Large intestine (tissue), 3 donors: ENCODE data around the gene TPCN2. TPM values are rescaled to one million over a fixed set of nuclear protein-coding genes. Genes with fewer than 3 reads are reported as not detected.

ENCODE experiments used
- DNase-seq, 2 donors: peaks; one replicate each; pipeline versions ENCODE4 v3.0.0 to v3.0.0-alpha.2; 2013
- H3K27ac ChIP-seq: one replicate; pipeline ENCODE4 v1.5.1; 2013; ENCODE audit warnings: low read length
- H3K27me3 ChIP-seq: 2 replicates; pipeline ENCODE4 v1.6.1; 2013; ENCODE audit warnings: low read length; ENCODE audit not compliant: control insufficient read depth, insufficient read depth
- H3K36me3 ChIP-seq: 2 replicates; pipeline ENCODE4 v1.6.1; 2013; ENCODE audit warnings: low read length; ENCODE audit not compliant: control insufficient read depth, insufficient read depth
- H3K4me1 ChIP-seq: one replicate; pipeline ENCODE4 v1.6.1; 2013; ENCODE audit warnings: low read length; ENCODE audit not compliant: control insufficient read depth, insufficient read depth
- H3K4me3 ChIP-seq: one replicate; pipeline ENCODE4 v1.5.1; 2013; ENCODE audit warnings: low read length
- H3K9me3 ChIP-seq: one replicate; pipeline ENCODE4 v1.6.1; 2013; ENCODE audit warnings: mild to moderate bottlenecking, low read depth, low read length, moderate library complexity; ENCODE audit not compliant: control insufficient read depth
- WGBS: methylation state at CpG from one replicate; pipeline ENCODE4 v1.1.5; 2013; ENCODE audit warnings: low lambda C conversion rate; ENCODE audit not compliant: insufficient coverage; 5-methylcytosine and 5-hydroxymethylcytosine counted together
- polyA plus RNA-seq: library from polyadenylated mRNA; unstranded; fragments of 120-200 nt; gene quantifications from one replicate; pipeline ENCODE4 v1.2.1, GENCODE V29; 2013

The TPCN2 gene
- polyA plus RNA-seq, 1 donor, result 31.0 TPM

DNA sequence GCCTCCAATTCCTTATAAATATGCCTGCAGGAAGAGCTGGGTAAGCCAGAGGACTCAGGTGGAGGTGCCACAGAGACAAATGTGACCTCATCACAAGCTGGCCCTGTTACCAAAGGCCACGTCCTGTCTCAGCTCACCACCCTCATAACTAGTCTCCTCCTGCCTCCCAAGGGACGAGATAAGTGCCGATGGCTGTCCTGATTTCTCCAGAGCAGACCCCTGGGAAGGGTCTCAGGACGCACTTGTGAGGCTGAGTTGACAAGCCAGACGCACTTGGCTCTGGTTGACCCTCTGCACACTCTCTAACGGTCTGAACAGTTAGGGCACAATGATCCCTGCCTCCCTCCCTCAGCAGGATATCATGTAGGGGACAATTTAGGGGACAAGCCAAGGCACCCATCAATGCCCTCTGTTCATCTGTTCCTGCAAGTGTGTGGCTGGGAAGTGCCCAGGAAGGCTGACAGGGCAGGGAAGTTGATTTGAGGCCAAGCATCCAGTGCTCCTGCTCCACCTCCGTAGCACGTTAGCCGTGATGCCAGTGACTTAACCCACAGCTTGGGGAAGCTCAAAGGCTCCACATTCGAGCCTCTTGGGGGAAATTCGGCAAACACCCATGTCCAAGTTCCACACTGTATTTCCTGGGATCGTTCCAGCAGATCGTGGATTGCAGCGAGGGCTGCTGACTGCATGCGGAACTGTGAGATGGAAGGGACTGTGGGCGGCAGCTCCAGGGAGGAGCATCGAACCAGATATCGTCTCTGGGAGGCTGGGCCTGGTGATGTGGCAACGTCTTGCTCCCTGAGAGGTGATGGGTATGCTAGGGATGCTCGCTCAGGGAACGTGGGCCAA, 109.8 kb downstream of the TPCN2 start:
- Histone ChIP-seq H3K27ac (no peak overlapping the region), H3K9me3 (no peaks in the 10 kb centered on the region), H3K27me3 (no peaks in the 10 kb centered on the region), H3K4me1 (peaks cover 13% of the 10 kb centered on the region), H3K36me3 (no peaks in the 10 kb centered on the region), H3K4me3 (no peak overlapping the region)
- WGBS, result no CpG with 5 or more reads among the region's 21 CpGs
- DNase-seq, result no peak

GRCh38 chr11:69159150-69159852, 110.6 kb downstream of the TPCN2 start:
- Histone ChIP-seq H3K4me3 (no peak overlapping the region), H3K27me3 (no peaks in the 10 kb centered on the region), H3K36me3 (no peaks in the 10 kb centered on the region), H3K9me3 (peaks cover 5% of the 10 kb centered on the region), H3K4me1 (peaks cover 13% of the 10 kb centered on the region), H3K27ac (no peak overlapping the region)
- no peak for DNase-seq
- WGBS, result no CpG with 5 or more reads among the region's 19 CpGs

DNA sequence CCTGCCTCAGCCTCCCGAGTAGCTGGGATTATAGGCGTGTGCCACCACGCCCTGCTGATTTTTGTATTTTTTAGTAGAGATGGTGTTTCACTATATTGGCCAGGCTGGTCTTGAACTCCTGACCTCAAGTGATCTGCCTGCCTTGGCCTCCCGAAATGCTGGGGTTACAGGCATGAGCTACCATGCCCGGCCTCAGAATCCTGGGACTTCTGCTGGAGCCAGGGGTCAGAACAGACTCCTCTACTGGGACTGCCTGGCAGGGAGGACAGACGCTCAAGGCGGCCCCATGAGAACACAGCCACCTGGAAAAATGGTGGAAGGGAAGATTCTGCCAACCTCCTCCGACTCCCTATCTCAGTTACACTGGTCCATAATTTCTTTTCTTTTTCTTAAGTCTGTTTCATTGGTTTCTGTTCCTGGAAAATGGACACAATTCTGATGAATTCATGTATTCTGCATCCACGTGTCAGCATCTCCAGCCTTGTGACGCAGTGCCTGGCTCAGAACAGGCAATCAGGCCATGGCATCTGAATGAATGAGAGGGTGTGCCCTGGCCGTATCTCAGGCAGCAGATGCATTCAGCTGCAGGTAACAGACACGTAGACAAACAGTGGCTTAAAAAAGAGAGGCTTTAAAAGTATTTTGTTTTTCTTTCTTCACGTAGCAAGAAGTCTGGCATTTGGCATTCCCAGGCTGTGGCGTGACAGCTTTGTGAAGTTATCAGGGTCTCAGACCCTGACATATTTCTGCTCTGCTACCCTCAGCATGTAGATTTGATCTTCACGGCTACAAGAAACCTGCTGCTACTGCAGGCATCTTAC, 111.8 kb downstream of the TPCN2 start:
- Histone ChIP-seq H3K27ac (no peak overlapping the region), H3K36me3 (no peaks in the 10 kb centered on the region), H3K27me3 (no peaks in the 10 kb centered on the region), H3K9me3 (peaks cover 7% of the 10 kb centered on the region), H3K4me1 (peaks cover 13% of the 10 kb centered on the region), H3K4me3 (no peak overlapping the region)
- WGBS, result no CpG with 5 or more reads among the region's 15 CpGs
- no peak for DNase-seq

GRCh38 chr11:69161117-69161407, 112.3 kb downstream of the TPCN2 start:
- H3K27ac ChIP-seq, result no peak overlapping the region
- H3K4me1 ChIP-seq, result peaks cover 13% of the 10 kb centered on the region
- no peaks in the 10 kb centered on the region for H3K36me3 ChIP-seq
- DNase-seq, result no peak
- H3K9me3 ChIP-seq, result peaks cover 7% of the 10 kb centered on the region
- no CpG with 5 or more reads among the region's 5 CpGs for WGBS
- no peak overlapping the region for H3K4me3 ChIP-seq
- H3K27me3 ChIP-seq, result no peaks in the 10 kb centered on the region

GRCh38 chr11:69162505-69162904, 113.8 kb downstream of the TPCN2 start:
- H3K36me3 ChIP-seq, result no peaks in the 10 kb centered on the region
- no peak for DNase-seq
- H3K27ac ChIP-seq, result no peak overlapping the region
- H3K4me3 ChIP-seq, result no peak overlapping the region
- no peaks in the 10 kb centered on the region for H3K27me3 ChIP-seq
- H3K9me3 ChIP-seq, result peaks cover 7% of the 10 kb centered on the region
- H3K4me1 ChIP-seq, result peaks cover 4% of the 10 kb centered on the region

DNA sequence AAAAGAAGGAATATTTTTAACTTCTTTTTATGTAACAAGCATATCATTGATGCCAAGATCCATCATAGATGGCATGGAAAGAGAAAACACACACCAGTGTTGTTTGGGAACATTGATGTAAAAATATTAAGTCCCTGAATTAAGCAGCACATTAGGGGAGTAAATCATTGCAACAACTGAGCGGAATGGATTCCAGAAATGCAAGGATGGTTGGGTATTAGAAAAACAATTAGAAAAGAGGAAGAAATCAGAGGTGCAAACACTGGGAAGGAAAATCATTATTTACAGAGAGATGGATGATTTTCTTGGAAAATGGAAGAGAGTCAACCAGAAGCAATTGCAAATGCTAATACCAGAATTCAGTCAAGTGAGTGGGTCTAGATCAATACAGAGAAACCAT, 115.1 kb downstream of the TPCN2 start:
- DNase-seq, result no peak
- no peaks in the 10 kb centered on the region for H3K36me3 ChIP-seq
- no peak overlapping the region for H3K27ac ChIP-seq
- no peaks in the 10 kb centered on the region for H3K27me3 ChIP-seq
- H3K9me3 ChIP-seq, result peaks cover 7% of the 10 kb centered on the region
- no peaks in the 10 kb centered on the region for H3K4me1 ChIP-seq
- WGBS, result 83% methylated on average over 1 of the region's 1 CpG
- no peak overlapping the region for H3K4me3 ChIP-seq

DNA sequence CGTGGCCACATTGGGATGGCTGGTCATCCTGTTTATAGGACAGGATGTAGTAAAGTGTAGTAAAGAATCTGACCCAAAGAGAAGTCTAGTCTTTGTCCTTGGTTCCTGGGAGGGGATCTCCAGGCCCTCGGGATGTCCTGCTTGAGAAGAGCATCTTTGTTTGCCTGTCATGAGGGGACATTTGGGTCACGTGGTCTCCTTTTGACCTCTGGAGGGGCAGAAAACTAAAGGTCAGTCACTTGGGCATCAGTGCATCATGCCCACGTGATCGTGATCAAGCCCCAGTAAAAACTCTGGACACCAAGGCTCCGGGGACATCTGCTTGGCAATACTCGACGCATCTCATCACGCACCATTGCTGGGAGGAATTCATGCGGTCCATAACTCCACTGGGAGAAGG, 116.1 kb downstream of the TPCN2 start:
- Histone ChIP-seq H3K4me3 (no peak overlapping the region), H3K4me1 (no peaks in the 10 kb centered on the region), H3K9me3 (peaks cover 7% of the 10 kb centered on the region), H3K27me3 (no peaks in the 10 kb centered on the region), H3K36me3 (no peaks in the 10 kb centered on the region), H3K27ac (no peak overlapping the region)
- DNase-seq, result no peak
- no CpG with 5 or more reads among the region's 10 CpGs for WGBS

DNA sequence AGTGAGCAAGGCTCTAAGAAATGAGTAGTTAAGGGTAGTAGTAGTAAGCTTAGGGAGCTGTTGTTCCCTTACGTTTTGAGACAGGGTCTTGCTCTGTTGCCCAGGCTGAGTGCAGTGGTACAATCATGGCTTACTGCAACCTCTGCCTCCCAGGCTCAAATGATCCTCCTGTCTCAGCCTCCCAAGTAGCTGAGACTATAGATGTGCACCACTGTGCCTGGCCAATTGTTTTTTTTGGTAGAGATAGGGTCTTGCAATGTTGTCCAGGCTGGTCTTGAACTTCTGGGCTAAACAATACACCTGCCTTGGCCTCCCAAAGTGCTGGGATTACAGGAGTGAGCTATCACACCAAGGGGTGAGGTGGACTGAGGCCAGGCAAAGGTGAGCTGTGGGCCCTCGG, 117.0 kb downstream of the TPCN2 start:
- no peak for DNase-seq
- Histone ChIP-seq H3K4me3 (no peak overlapping the region), H3K27ac (no peak overlapping the region), H3K4me1 (no peaks in the 10 kb centered on the region), H3K36me3 (no peaks in the 10 kb centered on the region), H3K9me3 (peaks cover 7% of the 10 kb centered on the region), H3K27me3 (no peaks in the 10 kb centered on the region)
- WGBS, result no CpG with 5 or more reads among the region's 2 CpGs

GRCh38 chr11:69166218-69167115, 117.7 kb downstream of the TPCN2 start:
- H3K4me1 ChIP-seq, result no peaks in the 10 kb centered on the region
- H3K4me3 ChIP-seq, result no peak overlapping the region
- no peaks in the 10 kb centered on the region for H3K36me3 ChIP-seq
- no CpG with 5 or more reads among the region's 21 CpGs for WGBS
- peak in 1 of 2 donors; percentile 38 for DNase-seq
- peaks cover 7% of the 10 kb centered on the region for H3K9me3 ChIP-seq
- H3K27ac ChIP-seq, result no peak overlapping the region
- H3K27me3 ChIP-seq, result no peaks in the 10 kb centered on the region
